ENCODE measurements around the gene LHPP. TPM values are rescaled to one million over a fixed set of nuclear protein-coding genes. Genes with fewer than 3 reads are reported as not detected.

The LHPP gene
- total and polyA plus RNA-seq, 4 donors = 11.5 to 22.0 (median 18.6) TPM

- Histone ChIP-seq H3K27ac (ENCODE audit: low read depth in 1 of 2, low read length in 2 of 2) (no peak overlapping the region), H3K4me1 (ENCODE audit: control insufficient read depth in 1 of 2, insufficient read depth in 2 of 2, low read length in 2 of 2) (no peaks in the 10 kb centered on the region), H3K9me3 (ENCODE audit: control insufficient read depth, low read length) (no peaks in the 10 kb centered on the region), H3K36me3 (ENCODE audit: control insufficient read depth in 1 of 2, insufficient read depth in 2 of 2, low read length in 1 of 2) (no peaks in the 10 kb centered on the region), H3K27me3 (ENCODE audit: control insufficient read depth in 1 of 2, insufficient read depth in 2 of 2, low read length in 1 of 2) (no peaks in the 10 kb centered on the region), H3K4me3 (ENCODE audit: low read length in 2 of 2) (no peak overlapping the region)
- 90 to 91% methylated on average over 31 of the region's 31 CpGs for WGBS, 2 donors
- intact Hi-C loops (cut with DNase I) = no loop called here
- ATAC-seq (ENCODE audit: low FRiP score) (no peak), DNase-seq (peak in 1 of 2 donors; percentile 72)
Observed at GRCh38 chr10:124573726-124574455, 112.3 kb downstream of the LHPP start.

GRCh38 chr10:124574456-124575070, 112.9 kb downstream of the LHPP start:
- DNase-seq = peak in 1 of 2 donors; percentile 24
- H3K36me3 ChIP-seq (ENCODE audit: control insufficient read depth in 1 of 2, insufficient read depth in 2 of 2, low read length in 1 of 2) = no peaks in the 10 kb centered on the region
- no peak overlapping the region for H3K4me3 ChIP-seq (ENCODE audit: low read length in 2 of 2)
- intact Hi-C loops (cut with DNase I) = no loop called here
- H3K4me1 ChIP-seq (ENCODE audit: control insufficient read depth in 1 of 2, insufficient read depth in 2 of 2, low read length in 2 of 2) = no peaks in the 10 kb centered on the region
- H3K9me3 ChIP-seq (ENCODE audit: control insufficient read depth, low read length) = no peaks in the 10 kb centered on the region
- H3K27me3 ChIP-seq (ENCODE audit: control insufficient read depth in 1 of 2, insufficient read depth in 2 of 2, low read length in 1 of 2) = no peaks in the 10 kb centered on the region
- 92 to 93% methylated on average over 14 of the region's 14 CpGs for WGBS, 2 donors
- no peak for ATAC-seq (ENCODE audit: low FRiP score)
- H3K27ac ChIP-seq (ENCODE audit: low read depth in 1 of 2, low read length in 2 of 2) = no peak overlapping the region

- Histone ChIP-seq H3K4me3 (ENCODE audit: low read length in 2 of 2) (no peak overlapping the region), H3K36me3 (ENCODE audit: control insufficient read depth in 1 of 2, insufficient read depth in 2 of 2, low read length in 1 of 2) (no peaks in the 10 kb centered on the region), H3K27me3 (ENCODE audit: control insufficient read depth in 1 of 2, insufficient read depth in 2 of 2, low read length in 1 of 2) (no peaks in the 10 kb centered on the region), H3K27ac (ENCODE audit: low read depth in 1 of 2, low read length in 2 of 2) (no peak overlapping the region), H3K4me1 (ENCODE audit: control insufficient read depth in 1 of 2, insufficient read depth in 2 of 2, low read length in 2 of 2) (no peaks in the 10 kb centered on the region), H3K9me3 (ENCODE audit: control insufficient read depth, low read length) (no peaks in the 10 kb centered on the region)
- DNase-seq (peak; percentile 34 to 59), ATAC-seq (ENCODE audit: low FRiP score) (no peak)
- WGBS, 2 donors = 89 to 92% methylated on average over 22 of the region's 22 CpGs
- intact Hi-C loops (cut with DNase I) = no loop called here
Observed at GRCh38 chr10:124575107-124576035, 113.7 kb downstream of the LHPP start.

GRCh38 chr10:124576526-124577420, 115.2 kb downstream of the LHPP start:
- ATAC-seq (ENCODE audit: low FRiP score) = no peak
- intact Hi-C loops (cut with DNase I) = no loop called here
- no peaks in the 10 kb centered on the region for H3K27me3 ChIP-seq (ENCODE audit: control insufficient read depth in 1 of 2, insufficient read depth in 2 of 2, low read length in 1 of 2)
- H3K4me3 ChIP-seq (ENCODE audit: low read length in 2 of 2) = no peak overlapping the region
- no peaks in the 10 kb centered on the region for H3K4me1 ChIP-seq (ENCODE audit: control insufficient read depth in 1 of 2, insufficient read depth in 2 of 2, low read length in 2 of 2)
- H3K9me3 ChIP-seq (ENCODE audit: control insufficient read depth, low read length) = no peaks in the 10 kb centered on the region
- no peaks in the 10 kb centered on the region for H3K36me3 ChIP-seq (ENCODE audit: control insufficient read depth in 1 of 2, insufficient read depth in 2 of 2, low read length in 1 of 2)
- no peak overlapping the region for H3K27ac ChIP-seq (ENCODE audit: low read depth in 1 of 2, low read length in 2 of 2)
- DNase-seq = peak; percentile 26 to 40
- WGBS, 2 donors = 86 to 90% methylated on average over 20 of the region's 20 CpGs

- ATAC-seq (ENCODE audit: low FRiP score) (no peak), DNase-seq (peak; percentile 12 to 52)
- intact Hi-C loops (cut with DNase I) = no loop called here
- whole genome bisulfite sequencing, 2 donors = 90 to 93% methylated on average over 3 of the region's 3 CpGs
- Histone ChIP-seq H3K27ac (ENCODE audit: low read depth in 1 of 2, low read length in 2 of 2) (no peak overlapping the region), H3K9me3 (ENCODE audit: control insufficient read depth, low read length) (no peaks in the 10 kb centered on the region), H3K27me3 (ENCODE audit: control insufficient read depth in 1 of 2, insufficient read depth in 2 of 2, low read length in 1 of 2) (no peaks in the 10 kb centered on the region), H3K4me1 (ENCODE audit: control insufficient read depth in 1 of 2, insufficient read depth in 2 of 2, low read length in 2 of 2) (no peaks in the 10 kb centered on the region), H3K36me3 (ENCODE audit: control insufficient read depth in 1 of 2, insufficient read depth in 2 of 2, low read length in 1 of 2) (no peaks in the 10 kb centered on the region), H3K4me3 (ENCODE audit: low read length in 2 of 2) (no peak overlapping the region)
Observed at GRCh38 chr10:124577651-124578050, 116.0 kb downstream of the LHPP start.

- intact Hi-C loops (cut with DNase I) = no loop called here
- no peaks in the 10 kb centered on the region for H3K4me1 ChIP-seq (ENCODE audit: control insufficient read depth in 1 of 2, insufficient read depth in 2 of 2, low read length in 2 of 2)
- no peaks in the 10 kb centered on the region for H3K27me3 ChIP-seq (ENCODE audit: control insufficient read depth in 1 of 2, insufficient read depth in 2 of 2, low read length in 1 of 2)
- no peak overlapping the region for H3K27ac ChIP-seq (ENCODE audit: low read depth in 1 of 2, low read length in 2 of 2)
- ATAC-seq (ENCODE audit: low FRiP score) (peak; percentile 31), DNase-seq (peak; percentile 39 to 64)
- H3K36me3 ChIP-seq (ENCODE audit: control insufficient read depth in 1 of 2, insufficient read depth in 2 of 2, low read length in 1 of 2) = no peaks in the 10 kb centered on the region
- H3K4me3 ChIP-seq (ENCODE audit: low read length in 2 of 2) = no peak overlapping the region
- WGBS, 2 donors = 67 to 79% methylated on average over 23 of the region's 23 CpGs
- no peaks in the 10 kb centered on the region for H3K9me3 ChIP-seq (ENCODE audit: control insufficient read depth, low read length)
Observed at GRCh38 chr10:124578231-124579010, 116.8 kb downstream of the LHPP start.

- peak; percentile 45 to 85 for DNase-seq
- intact Hi-C loops (cut with DNase I) = no loop called here
- Histone ChIP-seq H3K9me3 (ENCODE audit: control insufficient read depth, low read length) (no peaks in the 10 kb centered on the region), H3K27me3 (ENCODE audit: control insufficient read depth in 1 of 2, insufficient read depth in 2 of 2, low read length in 1 of 2) (no peaks in the 10 kb centered on the region), H3K36me3 (ENCODE audit: control insufficient read depth in 1 of 2, insufficient read depth in 2 of 2, low read length in 1 of 2) (no peaks in the 10 kb centered on the region), H3K4me1 (ENCODE audit: control insufficient read depth in 1 of 2, insufficient read depth in 2 of 2, low read length in 2 of 2) (no peaks in the 10 kb centered on the region), H3K27ac (ENCODE audit: low read depth in 1 of 2, low read length in 2 of 2) (no peak overlapping the region), H3K4me3 (ENCODE audit: low read length in 2 of 2) (no peak overlapping the region)
- peak; percentile 79 for ATAC-seq (ENCODE audit: low FRiP score)
- WGBS, 2 donors = 11 to 20% methylated on average over 16 of the region's 16 CpGs
Observed at GRCh38 chr10:124579011-124579399, 117.4 kb downstream of the LHPP start.

Measured in aorta (tissue), 5 donors.